OCI-LY7 (cell line): ENCODE measurements around the gene PTAFR. TPM values are rescaled to one million over a fixed set of nuclear protein-coding genes. Genes with fewer than 3 reads are reported as not detected.

ENCODE experiments used
- BruUV-seq: library from RNA; stranded (reverse); fragments of 400-500 nt; replicated peaks from 2 replicates; lab custom pipeline; 2021; lab: Mats Ljungman, UMichigan
- CTCF ChIA-PET: fragments of 300-600 bp; sonication (Branson Sonifier 250); formaldehyde crosslinking; loops from one replicate; lab custom pipeline; 2022; ENCODE audit warnings: antibody characterized with exemption; ENCODE audit not compliant: unreplicated experiment; lab: Charles Lee
- POLR2A ChIA-PET: fragments of 300-600 bp; sonication (Branson Sonifier 250); formaldehyde crosslinking; loops from one replicate; lab custom pipeline; 2022; ENCODE audit warnings: antibody characterized with exemption; lab: Charles Lee
- DNase-seq: peaks from one replicate; pipeline ENCODE4 v3.0.0-alpha.2; 2015; ENCODE audit warnings: low spot score
- H2AFZ ChIP-seq: fragments of 200-600 bp; sonication (generic), shearing (Covaris generic); 2 replicates; pipeline ENCODE4 v1.6.1; 2014; ENCODE audit warnings: mild to moderate bottlenecking, antibody characterized with exemption, low read length, moderate library complexity
- H3K27ac ChIP-seq: fragments of 200-600 bp; sonication (generic); 2 replicates; pipeline ENCODE4 v1.5.1; 2014; ENCODE audit warnings: mixed run types, low read depth, mild to moderate bottlenecking, moderate library complexity, low read length, inconsistent platforms; ENCODE audit not compliant: poor library complexity, severe bottlenecking
- H3K36me3 ChIP-seq: fragments of 200-600 bp; sonication (generic); 2 replicates; pipeline ENCODE4 v1.6.1; 2014; ENCODE audit warnings: mild to moderate bottlenecking, antibody characterized with exemption, low read length, moderate library complexity, mixed read lengths; ENCODE audit not compliant: insufficient read depth
- H3K4me1 ChIP-seq: fragments of 200-600 bp; sonication (generic); 2 replicates; pipeline ENCODE4 v1.5.1; 2014; ENCODE audit warnings: mild to moderate bottlenecking, low read length; ENCODE audit not compliant: insufficient read depth, poor library complexity, severe bottlenecking
- H3K4me2 ChIP-seq: fragments of 200-600 bp; sonication (generic); 2 replicates; pipeline ENCODE4 v1.6.1; 2014; ENCODE audit warnings: mild to moderate bottlenecking, low read length
- H3K4me3 ChIP-seq: fragments of 200-600 bp; sonication (generic); 2 replicates; pipeline ENCODE4 v1.5.1; 2014; ENCODE audit warnings: mild to moderate bottlenecking, low read depth, low read length; ENCODE audit not compliant: poor library complexity, severe bottlenecking
- H3K79me2 ChIP-seq: fragments of 200-600 bp; sonication (generic); 2 replicates; pipeline ENCODE4 v1.6.1; 2016; ENCODE audit warnings: low read depth, mild to moderate bottlenecking, low read length, moderate library complexity, mixed read lengths; ENCODE audit not compliant: insufficient read depth
- H3K9me2 ChIP-seq: fragments of 200-600 bp; sonication (generic); 2 replicates; pipeline ENCODE4 v1.6.1; 2016; ENCODE audit warnings: mild to moderate bottlenecking, low read length, mixed read lengths; ENCODE audit not compliant: insufficient read depth
- H3K9me3 ChIP-seq: fragments of 200-600 bp; sonication (generic); 2 replicates; pipeline ENCODE4 v1.6.1; 2014; ENCODE audit warnings: mild to moderate bottlenecking, mixed run types, low read length, mixed read lengths
- H4K20me1 ChIP-seq: fragments of 200-600 bp; sonication (generic); 2 replicates; pipeline ENCODE4 v1.6.1; 2014; ENCODE audit warnings: mild to moderate bottlenecking, antibody characterized with exemption, low read length, moderate library complexity, mixed read lengths; ENCODE audit not compliant: insufficient read depth
- EZH2phosphoT487 ChIP-seq: fragments of 200-600 bp; sonication (generic); IDR thresholded peaks from 2 replicates; pipeline ENCODE4 v1.6.1; 2018; ENCODE audit warnings: low read depth, borderline replicate concordance, mild to moderate bottlenecking, mixed run types, antibody characterized with exemption, low read length, moderate library complexity, mixed read lengths
- intact Hi-C: fragments of 100-400 bp; cut with micrococcal nuclease; formaldehyde crosslinking; loops from one replicate; pipeline ENCODE4 v1.10.0; 2022; ENCODE audit not compliant: unreplicated experiment
- total RNA-seq, 2 experiments: library from RNA; depleted of rRNA in 1 of 2; stranded (reverse); fragments of >200 nt in 1 of 2; shearing (Covaris generic) in 1 of 2; gene quantifications; 2 replicates each; pipeline ENCODE4 v1.2.3, GENCODE V29; 2014 to 2022
- TF ChIP-seq, protein P1 (sequence below): fragments of 200-600 bp; sonication (generic); conservative IDR thresholded peaks from 2 replicates; pipeline ENCODE4 v1.5.1; 2014; ENCODE audit warnings: mild to moderate bottlenecking, antibody characterized with exemption, low read length, moderate library complexity, mixed read lengths

Gene PTAFR
- total RNA-seq, 2 experiments from 2014 or later: 8.0 to 32.8 TPM

DNA sequence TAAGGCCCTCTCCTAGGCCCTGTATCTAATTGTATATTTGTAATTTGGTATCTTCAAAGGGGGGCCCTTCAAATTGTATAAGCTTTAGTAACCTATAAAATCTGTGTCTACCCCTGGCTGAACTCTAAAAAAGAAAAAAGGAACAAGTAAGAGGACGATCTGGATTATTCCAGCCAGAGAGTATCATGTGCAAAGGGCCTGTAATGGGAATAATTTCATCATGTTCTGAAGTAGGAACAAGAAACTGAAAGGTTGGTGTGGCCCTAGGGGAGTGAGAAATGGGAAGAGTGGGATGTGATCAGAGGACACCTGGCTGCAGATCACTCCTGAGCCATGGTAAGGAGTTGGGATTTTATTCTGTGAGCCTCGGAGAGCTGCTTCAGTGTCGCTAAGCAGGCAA lies 14.7 kb downstream of the PTAFR start:
- CTCF ChIA-PET: interaction anchor here (0.6 kb wide), 1 partner anchor 14 kb away, joined by 3 read pairs; no protein-coding TSS in a partner anchor
- Histone ChIP-seq H2AFZ (no peak overlapping the region), H3K36me3 (peaks cover 28% of the 10 kb centered on the region), H3K4me2 (0 out of 2 replicates have a peak overlapping the region, but pooled peaks have one; percentile 11), H3K4me1 (peaks cover 39% of the 10 kb centered on the region), H3K79me2 (peaks cover 52% of the 10 kb centered on the region; the same call in 1 of the 2 replicates), H4K20me1 (no peaks in the 10 kb centered on the region), H3K4me3 (no peak overlapping the region), H3K9me3 (peaks cover 5% of the 10 kb centered on the region; the same call in 1 of the 2 replicates), H3K27ac (no peak overlapping the region), H3K9me2 (no peaks in the 10 kb centered on the region)
- POLR2A ChIA-PET: interaction anchor here (0.5 to 1.9 kb wide), 10 partner anchors 8 to 720 kb away, joined by 3 to 10 read pairs (median 4); partner anchors contain the start of gene EYA3
- no peak for DNase-seq
- intact Hi-C loops: no loop called here
- no TSS peak for BruUV-seq
- TF ChIP-seq, protein P1, sequence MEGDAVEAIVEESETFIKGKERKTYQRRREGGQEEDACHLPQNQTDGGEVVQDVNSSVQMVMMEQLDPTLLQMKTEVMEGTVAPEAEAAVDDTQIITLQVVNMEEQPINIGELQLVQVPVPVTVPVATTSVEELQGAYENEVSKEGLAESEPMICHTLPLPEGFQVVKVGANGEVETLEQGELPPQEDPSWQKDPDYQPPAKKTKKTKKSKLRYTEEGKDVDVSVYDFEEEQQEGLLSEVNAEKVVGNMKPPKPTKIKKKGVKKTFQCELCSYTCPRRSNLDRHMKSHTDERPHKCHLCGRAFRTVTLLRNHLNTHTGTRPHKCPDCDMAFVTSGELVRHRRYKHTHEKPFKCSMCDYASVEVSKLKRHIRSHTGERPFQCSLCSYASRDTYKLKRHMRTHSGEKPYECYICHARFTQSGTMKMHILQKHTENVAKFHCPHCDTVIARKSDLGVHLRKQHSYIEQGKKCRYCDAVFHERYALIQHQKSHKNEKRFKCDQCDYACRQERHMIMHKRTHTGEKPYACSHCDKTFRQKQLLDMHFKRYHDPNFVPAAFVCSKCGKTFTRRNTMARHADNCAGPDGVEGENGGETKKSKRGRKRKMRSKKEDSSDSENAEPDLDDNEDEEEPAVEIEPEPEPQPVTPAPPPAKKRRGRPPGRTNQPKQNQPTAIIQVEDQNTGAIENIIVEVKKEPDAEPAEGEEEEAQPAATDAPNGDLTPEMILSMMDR: no peak
- TF ChIP-seq EZH2phosphoT487: no peak

DNA sequence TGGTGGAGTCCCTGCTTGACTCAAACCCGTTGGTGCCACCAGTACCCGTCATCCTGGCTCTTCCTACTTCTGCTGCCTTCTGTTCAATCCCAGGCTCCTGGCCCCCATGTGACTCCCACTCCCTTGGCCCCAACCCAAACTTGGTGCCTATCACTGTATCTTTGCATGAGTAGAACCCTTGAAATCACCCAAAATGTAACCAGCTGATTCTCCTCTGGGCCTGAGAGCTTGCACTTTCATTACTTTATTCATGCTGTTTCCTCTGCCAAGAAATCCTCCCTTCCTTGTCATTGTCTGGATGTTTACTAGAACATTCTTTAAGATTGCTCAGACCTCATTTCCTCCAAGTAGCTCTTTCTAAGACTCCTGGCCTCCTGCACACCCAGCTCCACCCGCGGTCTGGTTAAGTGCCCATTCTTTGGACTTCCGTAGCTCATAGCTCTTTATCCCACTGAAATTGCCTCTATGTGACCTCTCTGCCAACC lies 15.7 kb downstream of the PTAFR start:
- Histone ChIP-seq H3K4me1 (peaks cover 39% of the 10 kb centered on the region), H3K9me3 (peaks cover 1% of the 10 kb centered on the region; the same call in 1 of the 2 replicates), H3K36me3 (peaks cover 20% of the 10 kb centered on the region), H4K20me1 (no peaks in the 10 kb centered on the region), H3K79me2 (peaks cover 46% of the 10 kb centered on the region; the same call in 1 of the 2 replicates), H3K9me2 (no peaks in the 10 kb centered on the region), H3K27ac (no peak overlapping the region), H2AFZ (no peak overlapping the region), H3K4me3 (no peak overlapping the region), H3K4me2 (no peak overlapping the region)
- ChIA-PET CTCF (interaction anchor here (1.2 kb wide), 1 partner anchor 13 kb away, joined by 4 read pairs; no protein-coding TSS in a partner anchor), POLR2A (interaction anchor here (0.5 to 1.9 kb wide), 10 partner anchors 9 to 74 kb away, joined by 3 to 10 read pairs (median 4); no protein-coding TSS in a partner anchor)
- TF ChIP-seq, protein P1: no peak
- TF ChIP-seq EZH2phosphoT487: no peak
- DNase-seq: no peak
- no TSS peak for BruUV-seq
- intact Hi-C loops: no loop called here

DNA sequence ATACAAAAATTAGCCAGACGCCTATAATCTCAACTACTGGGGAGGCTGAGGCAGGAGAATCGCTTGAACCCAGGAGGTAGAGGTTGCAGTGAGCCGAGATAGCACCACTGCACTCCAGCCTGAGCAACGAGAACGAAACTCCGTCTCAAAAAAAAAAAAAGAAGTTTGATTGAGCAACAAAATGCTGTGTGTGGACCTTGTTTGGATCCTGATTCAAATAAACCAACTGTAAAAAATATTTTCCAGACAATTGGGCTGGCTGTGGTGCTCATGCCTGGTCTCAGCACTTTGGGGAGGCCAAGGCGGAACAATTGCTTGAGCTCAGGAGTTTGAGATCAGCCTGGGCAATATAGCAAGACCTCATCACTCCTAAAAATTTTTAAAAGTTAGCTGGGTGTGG lies 16.8 kb downstream of the PTAFR start:
- CTCF ChIA-PET: interaction anchor here (1.2 kb wide), 1 partner anchor 12 kb away, joined by 4 read pairs; no protein-coding TSS in a partner anchor
- H4K20me1 ChIP-seq: no peaks in the 10 kb centered on the region
- POLR2A ChIA-PET: interaction anchor here (0.9 to 1.3 kb wide), 2 partner anchors 11 to 13 kb away, joined by 4 read pairs; no protein-coding TSS in a partner anchor

More for the DNA sequence above, 16.8 kb downstream of the PTAFR start:
- DNase-seq: no peak
- Histone ChIP-seq H3K4me2 (no peak overlapping the region), H3K36me3 (peaks cover 26% of the 10 kb centered on the region; the same call in 1 of the 2 replicates), H3K4me3 (no peak overlapping the region), H3K4me1 (peaks cover 40% of the 10 kb centered on the region), H3K9me2 (no peaks in the 10 kb centered on the region), H2AFZ (no peak overlapping the region), H3K27ac (no peak overlapping the region), H3K79me2 (peaks cover 42% of the 10 kb centered on the region; the same call in 1 of the 2 replicates), H3K9me3 (no peaks in the 10 kb centered on the region)
- no TSS peak for BruUV-seq
- no peak for TF ChIP-seq EZH2phosphoT487
- TF ChIP-seq, protein P1: no peak
- intact Hi-C loops: no loop called here
